GM23248 (cell line): ENCODE results near the gene MOB3B. TPM values are rescaled to one million over a fixed set of nuclear protein-coding genes. Genes with fewer than 3 reads are reported as not detected.

Experiments
- DNase-seq: peaks from one replicate; pipeline ENCODE4 v3.0.0-alpha.2; 2015
- H2AFZ ChIP-seq: fragments of 200-600 bp; sonication (generic); 2 replicates; pipeline ENCODE4 v1.6.1; 2016; ENCODE audit warnings: antibody characterized with exemption
- H3F3A ChIP-seq: fragments of 200-600 bp; sonication (generic); 2 replicates; pipeline ENCODE4 v1.6.1; 2016; ENCODE audit warnings: mild to moderate bottlenecking, antibody characterized with exemption, mixed run types; ENCODE audit not compliant: insufficient read depth
- H3K27ac ChIP-seq: fragments of 200-600 bp; sonication (generic); 2 replicates; pipeline ENCODE4 v1.5.1; 2016; ENCODE audit warnings: mild to moderate bottlenecking
- H3K27me3 ChIP-seq: fragments of 200-600 bp; sonication (generic); replicated peaks from 2 replicates; pipeline ENCODE4 v1.6.1; 2016; ENCODE audit warnings: mild to moderate bottlenecking; ENCODE audit not compliant: insufficient read depth
- H3K36me3 ChIP-seq: fragments of 200-600 bp; sonication (generic); 2 replicates; pipeline ENCODE4 v1.6.1; 2016; ENCODE audit warnings: low read depth, mild to moderate bottlenecking
- H3K4me1 ChIP-seq: fragments of 200-600 bp; sonication (generic); 2 replicates; pipeline ENCODE4 v1.6.1; 2016; ENCODE audit warnings: mild to moderate bottlenecking; ENCODE audit not compliant: insufficient read depth
- H3K4me2 ChIP-seq: fragments of 200-600 bp; sonication (generic); one replicate; pipeline ENCODE4 v1.6.1; 2016; ENCODE audit warnings: mild to moderate bottlenecking; ENCODE audit not compliant: unreplicated experiment
- H3K4me3 ChIP-seq: fragments of 200-600 bp; sonication (generic); 2 replicates; pipeline ENCODE4 v1.5.1; 2016; ENCODE audit warnings: mild to moderate bottlenecking
- H3K79me2 ChIP-seq: fragments of 200-600 bp; sonication (generic); 2 replicates; pipeline ENCODE4 v1.6.1; 2016; ENCODE audit warnings: mild to moderate bottlenecking; ENCODE audit not compliant: insufficient read depth
- H3K9ac ChIP-seq: fragments of 200-600 bp; sonication (generic); 2 replicates; pipeline ENCODE4 v1.6.1; 2016; ENCODE audit warnings: mild to moderate bottlenecking
- H3K9me2 ChIP-seq: fragments of 200-600 bp; sonication (generic); 2 replicates; pipeline ENCODE4 v1.6.1; 2016; ENCODE audit warnings: mixed run types, mild to moderate bottlenecking, moderate library complexity; ENCODE audit not compliant: insufficient read depth
- H3K9me3 ChIP-seq: fragments of 200-600 bp; sonication (generic); one replicate; pipeline ENCODE4 v1.6.1; 2017; ENCODE audit warnings: low read depth
- H4K20me1 ChIP-seq: fragments of 200-600 bp; sonication (generic); 2 replicates; pipeline ENCODE4 v1.6.0; 2016; ENCODE audit not compliant: insufficient read depth
- EZH2 ChIP-seq: fragments of 200-600 bp; sonication (generic); IDR thresholded peaks from 2 replicates; pipeline ENCODE4 v1.6.1; 2018; ENCODE audit warnings: antibody characterized with exemption, mild to moderate bottlenecking; ENCODE audit not compliant: insufficient read depth, poor library complexity, severe bottlenecking
- EZH2phosphoT487 ChIP-seq: fragments of 200-600 bp; sonication (generic); IDR thresholded peaks from 2 replicates; pipeline ENCODE4 v1.6.1; 2018; ENCODE audit warnings: antibody characterized with exemption, moderate library complexity, mild to moderate bottlenecking, low read depth; ENCODE audit not compliant: insufficient read depth
- WGBS, 2 experiments: methylation state at CpG; one replicate each; pipeline ENCODE4 v1.1.6; 2015 to 2017; ENCODE audit warnings: low lambda C conversion rate in 2 of 2, low coverage in 1 of 2; ENCODE audit errors: missing lambda C conversion rate in 2 of 2; 5-methylcytosine and 5-hydroxymethylcytosine counted together
- in situ Hi-C: fragments of 300-500 bp; cut with MboI; formaldehyde crosslinking; loops from 2 replicates; pipeline ENCODE4 v1.15.0; 2020
- polyA plus RNA-seq: library from polyadenylated mRNA; unstranded; fragments of >200 nt; fragmentation: Nextera tagmentation; extraction: Ambion mirVana; gene quantifications from 2 replicates; pipeline ENCODE4 v1.2.1, GENCODE V29; 2016
- total RNA-seq: library from RNA; depleted of rRNA; stranded (reverse); fragments of >200 nt; shearing (Covaris generic); gene quantifications from 2 replicates; pipeline ENCODE4 v1.2.3, GENCODE V29; 2014

MOB3B gene
- total and polyA plus RNA-seq, 2 experiments from 2014 or later, result 0.06 TPM; not detected in 1

DNA sequence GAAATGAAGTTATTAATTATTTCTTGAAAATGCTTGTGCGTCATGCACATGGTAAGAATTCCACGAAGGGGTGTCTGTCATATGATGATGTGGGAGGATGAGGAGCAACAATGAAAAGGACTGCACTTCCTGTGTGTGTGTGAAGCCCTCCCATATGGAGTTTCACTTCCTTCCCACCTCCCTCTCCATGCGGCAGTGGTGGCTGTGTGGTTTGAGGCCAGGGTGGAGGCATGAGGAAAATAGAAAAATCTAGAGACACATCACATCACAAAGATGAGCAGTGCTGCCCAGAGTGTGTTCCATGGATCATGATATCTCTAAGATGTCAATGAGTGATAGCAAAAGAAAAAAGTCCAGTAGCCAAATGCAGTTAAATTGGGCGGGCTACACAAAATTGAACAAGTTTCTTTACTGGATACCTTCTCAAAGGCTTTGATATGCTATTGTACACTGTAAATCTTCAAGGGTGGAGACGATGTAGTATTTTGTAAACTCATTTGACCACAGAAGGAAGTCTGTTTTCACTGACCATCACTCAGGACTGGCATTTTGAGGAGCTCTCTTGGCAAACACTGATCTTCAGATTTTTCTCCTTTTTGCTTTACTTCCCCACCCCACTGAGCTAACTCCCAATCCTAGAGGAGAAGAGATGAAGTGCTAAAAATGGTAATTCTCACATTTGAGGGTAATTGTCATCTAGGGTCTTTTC, 177.0 kb downstream of the MOB3B start:
- H3K4me3 ChIP-seq, result no peak overlapping the region
- TF ChIP-seq EZH2, result no peak
- TF ChIP-seq EZH2phosphoT487, result no peak
- 67 to 71% methylated on average over 5 of the region's 5 CpGs for WGBS, 2 experiments
- no peaks in the 10 kb centered on the region for H3K36me3 ChIP-seq
- no peaks in the 10 kb centered on the region for H3K27me3 ChIP-seq
- no peak for DNase-seq
- no peaks in the 10 kb centered on the region for H3K4me1 ChIP-seq
- no peaks in the 10 kb centered on the region for H3F3A ChIP-seq
- no peak overlapping the region for H2AFZ ChIP-seq
- H3K4me2 ChIP-seq, result no peak overlapping the region
- H3K9me2 ChIP-seq, result no peaks in the 10 kb centered on the region
- no peak overlapping the region for H3K27ac ChIP-seq
- no peak overlapping the region for H3K9ac ChIP-seq
- in situ Hi-C loops, result no loop called here
- H3K9me3 ChIP-seq, result no peaks in the 10 kb centered on the region
- H3K79me2 ChIP-seq, result no peaks in the 10 kb centered on the region
- H4K20me1 ChIP-seq, result no peaks in the 10 kb centered on the region

DNA sequence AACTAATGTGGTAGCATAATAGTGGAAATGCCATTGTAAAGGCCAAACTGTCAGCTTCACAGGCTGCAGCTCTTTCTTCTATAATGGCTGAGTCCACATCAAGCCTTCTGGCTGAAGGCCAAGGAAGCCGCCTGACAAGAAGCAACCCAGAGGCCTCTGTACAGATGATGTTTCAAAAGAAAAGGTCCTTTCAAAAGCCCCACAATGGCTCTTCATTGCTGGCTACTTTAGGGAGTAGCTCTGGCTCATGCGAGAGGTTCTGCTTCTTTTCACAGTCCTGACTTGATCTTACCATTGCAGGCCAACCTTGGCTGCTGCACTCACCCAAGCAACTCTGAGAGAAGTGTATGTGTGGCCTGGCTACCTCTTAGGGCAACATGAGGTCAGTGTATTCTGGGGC, 178.2 kb downstream of the MOB3B start:
- no peak overlapping the region for H3K27ac ChIP-seq
- H3F3A ChIP-seq, result no peaks in the 10 kb centered on the region
- no peak overlapping the region for H3K4me3 ChIP-seq
- no peaks in the 10 kb centered on the region for H3K4me1 ChIP-seq
- no peaks in the 10 kb centered on the region for H3K9me3 ChIP-seq
- DNase-seq, result no peak
- H3K9ac ChIP-seq, result no peak overlapping the region
- no peaks in the 10 kb centered on the region for H4K20me1 ChIP-seq
- in situ Hi-C loops, result no loop called here
- 47 to 51% methylated on average over 2 of the region's 2 CpGs for WGBS, 2 experiments
- H2AFZ ChIP-seq, result no peak overlapping the region
- H3K36me3 ChIP-seq, result no peaks in the 10 kb centered on the region
- H3K9me2 ChIP-seq, result no peaks in the 10 kb centered on the region
- no peak overlapping the region for H3K4me2 ChIP-seq
- no peak for TF ChIP-seq EZH2
- no peak for TF ChIP-seq EZH2phosphoT487
- H3K27me3 ChIP-seq, result no peaks in the 10 kb centered on the region
- H3K79me2 ChIP-seq, result no peaks in the 10 kb centered on the region

- WGBS, 2 experiments, result 69 to 70% methylated on average over 5 of the region's 5 CpGs
- no peak for DNase-seq
- no peaks in the 10 kb centered on the region for H3K79me2 ChIP-seq
- H3K4me3 ChIP-seq, result no peak overlapping the region
- H3F3A ChIP-seq, result no peaks in the 10 kb centered on the region
- H3K9ac ChIP-seq, result no peak overlapping the region
- no peaks in the 10 kb centered on the region for H3K4me1 ChIP-seq
- H3K36me3 ChIP-seq, result no peaks in the 10 kb centered on the region
- H3K9me2 ChIP-seq, result no peaks in the 10 kb centered on the region
- H4K20me1 ChIP-seq, result no peaks in the 10 kb centered on the region
- no peak overlapping the region for H3K27ac ChIP-seq
- no peaks in the 10 kb centered on the region for H3K27me3 ChIP-seq
- in situ Hi-C loops, result no loop called here
- H3K4me2 ChIP-seq, result no peak overlapping the region
- H3K9me3 ChIP-seq, result no peaks in the 10 kb centered on the region
- TF ChIP-seq EZH2 (no peak), EZH2phosphoT487 (no peak)
- H2AFZ ChIP-seq, result no peak overlapping the region
These were observed 179.1 kb downstream of the MOB3B start for GRCh38 chr9:27350382-27350976.

- no peak for DNase-seq
- Histone ChIP-seq H3K9me3 (no peaks in the 10 kb centered on the region), H3K4me2 (no peak overlapping the region), H3K79me2 (no peaks in the 10 kb centered on the region), H3K27ac (no peak overlapping the region), H3F3A (no peaks in the 10 kb centered on the region), H3K4me1 (no peaks in the 10 kb centered on the region), H3K9ac (no peak overlapping the region), H3K4me3 (no peak overlapping the region), H3K9me2 (no peaks in the 10 kb centered on the region), H3K27me3 (no peaks in the 10 kb centered on the region), H3K36me3 (no peaks in the 10 kb centered on the region), H4K20me1 (no peaks in the 10 kb centered on the region), H2AFZ (no peak overlapping the region)
- TF ChIP-seq EZH2 (no peak), EZH2phosphoT487 (no peak)
- 40 to 47% methylated on average over 1 of the region's 1 CpG for WGBS, 2 experiments
- in situ Hi-C loops, result loop anchor here (25.0 kb wide), 1 partner anchor 713 kb away; no protein-coding TSS in a partner anchor
These were observed 179.9 kb downstream of the MOB3B start for GRCh38 chr9:27349698-27350080.
